OCI-LY3 (cell line): ENCODE data around the gene KRT14.
"Not testable (repeated sequence)": the region's sequence is repeated elsewhere in the genome, so short reads cannot be mapped to it uniquely, and the experiment has no call there.

Experiments used
- H2AFZ ChIP-seq: fragments of 200-600, 300-600 bp; shearing (Covaris generic); 2 replicates; pipeline ENCODE4 v1.6.0; 2014; ENCODE audit warnings: antibody characterized with exemption, low read depth, low read length
- H3K27ac ChIP-seq: fragments of 200-600, 300-600 bp; sonication (generic); 2 replicates; pipeline ENCODE4 v1.5.1; 2014; ENCODE audit warnings: mild to moderate bottlenecking, low read length, moderate library complexity, mixed read lengths
- H3K27me3 ChIP-seq: fragments of 200-600, 300-600 bp; sonication (generic); 2 replicates; pipeline ENCODE4 v1.6.1; 2014; ENCODE audit warnings: low read depth, low read length, mixed read lengths
- H3K36me3 ChIP-seq: fragments of 200-600, 300-600 bp; sonication (generic); replicated peaks from 2 replicates; pipeline ENCODE3; 2014; ENCODE audit warnings: low read depth, low read length, mixed read lengths
- H3K4me1 ChIP-seq: fragments of 300-600, 200-600 bp; sonication (generic); 2 replicates; pipeline ENCODE4 v1.6.1; 2014; ENCODE audit warnings: low read length, mixed read lengths
- H3K4me2 ChIP-seq: fragments of 200-600, 300-600 bp; sonication (generic); 2 replicates; pipeline ENCODE4 v1.6.1; 2014; ENCODE audit warnings: low read length, mixed read lengths
- H3K4me3 ChIP-seq: fragments of 300-600, 200-600 bp; sonication (generic); 2 replicates; pipeline ENCODE4 v1.5.1; 2014; ENCODE audit warnings: antibody characterized with exemption, mild to moderate bottlenecking, low read length, moderate library complexity
- H3K79me2 ChIP-seq: fragments of 300-600, 200-600 bp; shearing (Covaris generic); 2 replicates; pipeline ENCODE4 v1.6.1; 2014; ENCODE audit warnings: mild to moderate bottlenecking, low read length, mixed read lengths
- H3K9ac ChIP-seq: fragments of 300-600, 200-600 bp; shearing (Covaris generic); 2 replicates; pipeline ENCODE4 v1.6.0; 2014; ENCODE audit warnings: mild to moderate bottlenecking, low read length, moderate library complexity
- H3K9me3 ChIP-seq: fragments of 200-600, 300-600 bp; shearing (Covaris generic); 2 replicates; pipeline ENCODE4 v1.6.1; 2014; ENCODE audit warnings: low read length, mixed read lengths; ENCODE audit not compliant: insufficient read depth
- H4K20me1 ChIP-seq: fragments of 200-600, 300-600 bp; sonication (generic); 2 replicates; pipeline ENCODE4 v1.6.1; 2016; ENCODE audit warnings: low read length, mixed read lengths; ENCODE audit not compliant: insufficient read depth
- CTCF ChIP-seq: fragments of 200-600, 300-600 bp; sonication (generic); IDR thresholded peaks from 2 replicates; pipeline ENCODE4 v1.5.1; 2014; ENCODE audit warnings: antibody characterized with exemption, low read length, low read depth
- EZH2phosphoT487 ChIP-seq: fragments of 200-600 bp; shearing (Covaris generic); IDR thresholded peaks from 2 replicates; pipeline ENCODE4 v1.6.1; 2018; ENCODE audit warnings: antibody characterized with exemption, mixed run types, low read depth

The KRT14 gene

DNA sequence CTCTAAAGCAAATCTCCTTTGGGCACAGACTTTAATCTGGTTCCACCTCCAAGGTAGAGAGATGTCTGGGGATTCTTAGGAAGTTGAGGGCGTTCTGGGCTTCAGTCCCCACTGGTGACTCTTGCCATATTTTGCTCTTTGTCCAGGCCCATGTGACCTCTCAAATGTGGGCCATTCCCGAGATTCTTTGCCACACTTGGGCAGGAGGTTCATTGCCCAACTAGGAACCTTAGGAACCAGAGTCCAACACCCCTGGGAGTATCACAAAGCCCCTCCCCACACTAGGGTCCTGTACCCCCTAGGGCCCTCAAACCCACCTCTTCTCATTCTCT, 6.5 kb downstream of the KRT14 start:
- Histone ChIP-seq H3K79me2 (no peaks in the 10 kb centered on the region), H3K4me3 (no peak overlapping the region), H4K20me1 (no peaks in the 10 kb centered on the region), H2AFZ (peak overlapping the region; percentile 28; the same call in 1 of the 2 replicates), H3K27ac (no peak overlapping the region), H3K9me3 (no peaks in the 10 kb centered on the region), H3K27me3 (peaks cover 16% of the 10 kb centered on the region), H3K4me1 (no peaks in the 10 kb centered on the region; the same call in 1 of the 2 replicates), H3K36me3 (no peaks in the 10 kb centered on the region), H3K4me2 (no peak overlapping the region), H3K9ac (no peak overlapping the region)
- TF ChIP-seq EZH2phosphoT487: no peak
- no peak for TF ChIP-seq CTCF

- TF ChIP-seq CTCF (peak; percentile 70), EZH2phosphoT487 (no peak)
- Histone ChIP-seq H3K9ac (peak overlapping the region; percentile 48), H3K36me3 (no peaks in the 10 kb centered on the region), H3K79me2 (no peaks in the 10 kb centered on the region), H3K27me3 (peaks cover 16% of the 10 kb centered on the region), H4K20me1 (no peaks in the 10 kb centered on the region), H3K4me2 (peak overlapping the region; percentile 92), H3K9me3 (no peaks in the 10 kb centered on the region), H3K27ac (no peak overlapping the region), H3K4me1 (no peaks in the 10 kb centered on the region; the same call in 1 of the 2 replicates), H3K4me3 (peak overlapping the region; percentile 78), H2AFZ (peak overlapping the region; percentile 96)
Measured at GRCh38 chr17:41579484-41580243, 7.0 kb downstream of the KRT14 start.

- no peak overlapping the region; the same call in 1 of the 2 replicates for H2AFZ ChIP-seq
- peak overlapping the region; percentile 48; the same call in 1 of the 2 replicates for H3K9ac ChIP-seq
- peaks cover 16% of the 10 kb centered on the region for H3K27me3 ChIP-seq
- H3K9me3 ChIP-seq: no peaks in the 10 kb centered on the region
- H3K4me1 ChIP-seq: no peaks in the 10 kb centered on the region; the same call in 1 of the 2 replicates
- H3K27ac ChIP-seq: no peak overlapping the region
- no peak for TF ChIP-seq EZH2phosphoT487
- TF ChIP-seq CTCF: no peak
- H3K4me3 ChIP-seq: peak overlapping the region; percentile 78
- H3K79me2 ChIP-seq: no peaks in the 10 kb centered on the region
- no peaks in the 10 kb centered on the region for H3K36me3 ChIP-seq
- H4K20me1 ChIP-seq: no peaks in the 10 kb centered on the region
- peak overlapping the region; percentile 92 for H3K4me2 ChIP-seq
Measured at GRCh38 chr17:41578971-41579370, 7.7 kb downstream of the KRT14 start.

- Histone ChIP-seq H3K79me2 (no peaks in the 10 kb centered on the region), H3K27me3 (peaks cover 20% of the 10 kb centered on the region)
Measured at GRCh38 chr17:41578538-41578937, 8.2 kb downstream of the KRT14 start.

GRCh38 chr17:41576740-41577139, 10.0 kb downstream of the KRT14 start:
- H3K4me2 ChIP-seq, H3K4me3 ChIP-seq, H2AFZ ChIP-seq, H4K20me1 ChIP-seq, H3K4me1 ChIP-seq, H3K36me3 ChIP-seq, H3K27ac ChIP-seq, H3K79me2 ChIP-seq, H3K9me3 ChIP-seq, H3K9ac ChIP-seq: not testable (repeated sequence)
- H3K27me3 ChIP-seq: peaks cover 30% of the 10 kb centered on the region

More at GRCh38 chr17:41578538-41578937, 8.2 kb downstream of the KRT14 start:
- TF ChIP-seq CTCF: no peak
- TF ChIP-seq EZH2phosphoT487: no peak
- Histone ChIP-seq H4K20me1 (no peaks in the 10 kb centered on the region), H3K9me3 (no peaks in the 10 kb centered on the region), H3K9ac (no peak overlapping the region), H3K4me2 (no peak overlapping the region), H3K36me3 (no peaks in the 10 kb centered on the region), H3K4me1 (no peaks in the 10 kb centered on the region; the same call in 1 of the 2 replicates), H2AFZ (no peak overlapping the region), H3K4me3 (no peak overlapping the region), H3K27ac (no peak overlapping the region)
